Activated CD4-positive, alpha-beta T cell treated with anti-CD3 and anti-CD28 coated beads, Interleukin-2, amount 50 U/mL, for 16 hours (primary cell): ENCODE results near the gene GTF2I.
"Not testable (repeated sequence)": the region's sequence is repeated elsewhere in the genome, so short reads cannot be mapped to it uniquely, and the experiment has no call there.

ENCODE experiments used
- DNase-seq: peaks from one replicate; pipeline ENCODE4 v3.0.0-alpha.2; 2020

Gene GTF2I

GRCh38 chr7:74657692-74658177 lies at the start of gene GTF2I:
TSS of gene GTF2I (plus strand) at chr7:74657718. CDS start at chr7:74689129, 31,411 bp downstream.
- no peak for DNase-seq

GRCh38 chr7:74612015-74612829 lies 45.3 kb upstream of the GTF2I start:
- no peak for DNase-seq

- DNase-seq = no peak
Measured at GRCh38 chr7:74615933-74616780, 41.4 kb upstream of the GTF2I start.

GRCh38 chr7:74617180-74617744 lies 40.3 kb upstream of the GTF2I start:
- DNase-seq = no peak

GRCh38 chr7:74619235-74619860 lies 38.2 kb upstream of the GTF2I start:
- no peak for DNase-seq

GRCh38 chr7:74622228-74622749 lies 35.2 kb upstream of the GTF2I start:
- DNase-seq = no peak

GRCh38 chr7:74623135-74623534 lies 34.4 kb upstream of the GTF2I start:
- DNase-seq = no peak

- no peak for DNase-seq
Measured at GRCh38 chr7:74625446-74625845, 32.1 kb upstream of the GTF2I start.

- no peak for DNase-seq
Measured at GRCh38 chr7:74627661-74628411, 29.7 kb upstream of the GTF2I start.

- no peak for DNase-seq
Measured at GRCh38 chr7:74632505-74632904, 25.0 kb upstream of the GTF2I start.

DNA sequence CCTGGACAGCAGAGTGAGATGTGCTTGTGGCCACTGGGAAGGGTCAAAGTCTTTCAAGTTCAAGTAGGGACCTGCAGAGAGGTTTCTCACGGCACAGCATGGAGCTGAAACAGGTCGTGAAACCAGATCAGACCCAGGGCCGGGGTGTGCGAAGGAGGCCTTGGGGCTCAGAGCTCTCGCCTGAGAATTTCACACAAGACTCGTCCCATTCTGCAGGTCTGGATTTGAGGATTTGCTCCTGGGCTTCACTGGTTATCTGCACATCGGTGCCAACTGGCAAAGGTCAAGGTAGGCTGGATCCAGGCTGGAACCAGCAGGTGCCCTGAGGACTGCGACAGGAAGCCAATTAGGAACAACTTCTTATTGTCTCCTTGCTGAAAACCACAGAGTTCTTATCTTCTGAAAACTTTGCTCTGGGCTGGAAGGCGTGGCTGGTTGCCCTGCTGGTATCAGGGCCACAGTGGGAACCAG lies 24.0 kb upstream of the GTF2I start:
- DNase-seq = no peak

GRCh38 chr7:74637745-74638144 lies 19.8 kb upstream of the GTF2I start:
- no peak for DNase-seq

DNA sequence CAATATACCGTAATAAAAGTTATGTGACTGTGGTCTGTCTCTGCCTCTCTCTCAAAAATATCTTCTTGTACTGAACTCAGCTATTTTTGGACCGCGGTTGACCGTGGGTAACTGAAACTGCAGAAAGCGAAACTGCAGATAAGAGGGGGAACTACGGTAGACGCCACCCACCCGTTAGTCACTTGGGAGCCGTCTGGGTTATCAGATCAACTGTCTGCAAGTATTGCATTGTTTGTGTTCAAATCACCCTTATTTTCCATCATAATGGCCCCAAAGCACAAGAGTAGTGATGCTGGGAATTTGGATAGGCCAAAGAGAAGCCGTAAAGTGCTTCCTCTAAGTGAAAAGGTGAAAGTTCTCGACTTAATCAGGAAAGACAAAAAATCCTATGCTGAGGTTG lies 7.5 kb upstream of the GTF2I start:
- peak; percentile 89 for DNase-seq

DNA sequence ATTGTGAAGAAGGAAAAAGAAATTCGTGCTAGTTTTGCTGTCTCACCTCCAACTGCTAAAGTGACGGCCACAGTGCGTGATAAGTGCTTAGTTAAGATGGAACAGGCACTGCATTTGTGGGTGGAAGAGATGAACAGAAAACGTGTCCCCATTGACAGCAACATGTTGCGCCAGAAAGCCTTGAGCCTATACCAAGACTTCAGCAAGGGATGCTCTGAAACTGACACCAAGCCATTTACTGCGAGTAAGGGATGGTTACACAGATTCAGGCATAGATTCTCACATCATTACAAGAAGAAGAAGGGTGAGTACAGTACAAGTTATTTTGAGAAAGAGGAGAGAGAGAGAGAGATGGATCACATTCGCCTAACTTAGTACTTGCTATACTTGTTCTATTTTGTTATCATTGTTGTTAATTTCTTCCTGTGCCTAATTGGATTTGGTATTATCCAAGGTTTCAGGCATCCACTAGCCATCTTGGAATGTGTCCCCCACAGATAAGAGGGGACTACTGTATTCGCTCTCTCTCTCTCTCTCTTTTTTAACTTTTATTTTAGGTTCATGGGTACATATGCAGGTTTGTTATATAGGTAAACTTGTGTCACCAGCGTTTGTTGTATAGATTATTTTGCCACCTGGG lies 6.9 kb upstream of the GTF2I start:
- DNase-seq = peak; percentile 54

- DNase-seq = not testable (repeated sequence)
Measured at GRCh38 chr7:74651133-74651504, 6.4 kb upstream of the GTF2I start.

DNA sequence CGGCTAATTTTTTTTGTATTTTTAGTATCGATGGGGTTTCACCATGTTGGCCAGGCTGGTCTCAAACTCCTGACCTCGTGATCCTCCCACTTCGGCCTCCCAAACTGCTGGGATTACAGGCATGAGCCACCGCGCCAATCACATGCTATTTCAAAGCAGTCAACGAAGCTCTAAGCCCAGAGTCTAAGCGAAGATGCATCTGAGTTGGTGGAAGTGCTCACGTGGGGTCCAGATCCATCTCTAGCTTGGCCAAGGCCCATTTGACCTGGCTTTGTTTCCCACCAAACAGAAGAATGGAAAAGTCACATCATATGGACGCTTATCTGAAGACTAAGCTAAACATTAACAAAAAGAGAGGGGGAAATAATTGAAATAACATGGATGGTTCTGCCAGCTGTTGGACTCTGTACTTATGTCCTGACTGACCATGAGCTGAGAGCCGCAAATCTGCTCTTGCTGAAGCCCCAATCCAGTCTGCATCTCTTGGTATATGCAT lies 3.8 kb upstream of the GTF2I start:
- DNase-seq = no peak

GRCh38 chr7:74654811-74655210 lies 2.7 kb upstream of the GTF2I start:
- DNase-seq = no peak

DNA sequence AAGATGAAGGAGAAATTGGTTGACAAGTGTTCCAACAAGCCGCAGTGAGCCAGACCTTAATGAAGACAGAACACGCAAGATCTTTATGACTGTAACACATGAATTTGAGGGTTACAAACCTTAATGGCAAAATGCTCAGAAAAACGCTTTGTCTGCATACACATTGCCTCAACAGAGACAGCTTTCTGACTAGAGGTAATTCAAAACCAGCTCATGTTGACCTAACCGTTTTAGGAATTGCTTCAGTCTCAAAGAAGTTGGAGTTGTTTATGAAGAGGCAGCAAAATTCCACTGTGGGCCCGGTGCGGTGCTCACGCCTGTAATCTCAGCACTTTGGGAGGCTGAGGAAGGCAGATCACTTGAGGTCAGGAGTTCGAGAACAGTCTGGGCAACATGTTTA lies 2.2 kb upstream of the GTF2I start:
- DNase-seq = no peak

GRCh38 chr7:74655768-74656440 lies 1.6 kb upstream of the GTF2I start:
- DNase-seq = no peak

DNA sequence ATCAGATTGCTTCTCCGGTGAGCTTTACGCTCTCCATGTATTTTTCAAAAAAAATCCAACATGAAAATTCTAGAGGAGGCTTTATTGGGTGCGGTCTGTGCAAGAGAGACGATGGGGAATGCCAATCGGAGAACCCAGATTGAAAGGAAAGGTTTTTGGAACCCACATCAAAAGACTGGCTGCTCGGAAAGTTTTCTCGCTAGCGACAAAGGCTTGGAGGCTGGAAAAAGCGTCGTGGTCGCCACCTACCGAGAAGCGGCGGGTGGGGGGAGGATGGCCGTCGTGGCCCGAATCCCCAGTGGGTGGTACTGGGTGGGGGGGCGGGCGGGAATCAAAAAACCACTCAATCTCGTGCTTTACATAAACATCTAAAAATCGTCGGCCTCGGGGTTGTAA lies 1.1 kb upstream of the GTF2I start:
- DNase-seq = peak; percentile 57
